Stimulated activated CD4-positive, alpha-beta T cell treated with anti-CD3 and anti-CD28 coated beads, Interleukin-12 subunit alpha, Interleukin-12 subunit beta, amount 100 ng/mL, for 4 hours (primary cell): ENCODE measurements around the gene PHEX.

Experiments
- DNase-seq: peaks from one replicate; pipeline ENCODE4 v3.0.0-alpha.2; 2020

PHEX gene

GRCh38 chrX:22032084-22032483 is at the start of gene PHEX:
TSS of gene PHEX (plus strand) at chrX:22032325. CDS start at chrX:22033006, 681 bp downstream.
- DNase-seq: no peak

- peak; percentile 51 for DNase-seq
Observed at GRCh38 chrX:21985332-21985777, 46.8 kb upstream of the PHEX start.

GRCh38 chrX:21986596-21986995 is 45.5 kb upstream of the PHEX start:
- DNase-seq: no peak

GRCh38 chrX:21989384-21989783 is 42.7 kb upstream of the PHEX start:
- no peak for DNase-seq

- DNase-seq: no peak
Observed at GRCh38 chrX:21990832-21991231, 41.3 kb upstream of the PHEX start.

GRCh38 chrX:21991504-21991903 is 40.6 kb upstream of the PHEX start:
- no peak for DNase-seq

GRCh38 chrX:21993265-21993664 is 38.9 kb upstream of the PHEX start:
- no peak for DNase-seq

GRCh38 chrX:21996872-21997455 is 35.2 kb upstream of the PHEX start:
- DNase-seq: no peak

GRCh38 chrX:21998037-21998436 is 34.1 kb upstream of the PHEX start:
- DNase-seq: no peak

GRCh38 chrX:22004866-22005265 is 27.3 kb upstream of the PHEX start:
- no peak for DNase-seq

- DNase-seq: no peak
Observed at GRCh38 chrX:22012051-22012450, 20.1 kb upstream of the PHEX start.

GRCh38 chrX:22012931-22013330 is 19.2 kb upstream of the PHEX start:
- no peak for DNase-seq

- DNase-seq: no peak
Observed at GRCh38 chrX:22015139-22015750, 16.9 kb upstream of the PHEX start.

- DNase-seq: no peak
Observed at GRCh38 chrX:22021751-22022324, 10.3 kb upstream of the PHEX start.

GRCh38 chrX:22024577-22024976 is 7.5 kb upstream of the PHEX start:
- DNase-seq: no peak

GRCh38 chrX:22025751-22026150 is 6.4 kb upstream of the PHEX start:
- no peak for DNase-seq

GRCh38 chrX:22026731-22027130 is 5.4 kb upstream of the PHEX start:
- no peak for DNase-seq

GRCh38 chrX:22032506-22032905 is 381 bp downstream of the PHEX start:
- no peak for DNase-seq

GRCh38 chrX:22033818-22034217 is 1.7 kb downstream of the PHEX start:
- no peak for DNase-seq

- DNase-seq: no peak
Observed at GRCh38 chrX:22035236-22035635, 3.1 kb downstream of the PHEX start.

- no peak for DNase-seq
Observed at GRCh38 chrX:22037225-22037624, 5.1 kb downstream of the PHEX start.

GRCh38 chrX:22037911-22038537 is 5.9 kb downstream of the PHEX start:
- no peak for DNase-seq

- DNase-seq: no peak
Observed at GRCh38 chrX:22039541-22039940, 7.4 kb downstream of the PHEX start.

GRCh38 chrX:22040184-22040583 is 8.1 kb downstream of the PHEX start:
- no peak for DNase-seq
